ENCODE measurements around the gene DAB1. TPM values are rescaled to one million over a fixed set of nuclear protein-coding genes. Genes with fewer than 3 reads are reported as not detected.

DAB1 gene
- total RNA-seq, 1 donor = not detected

DNA sequence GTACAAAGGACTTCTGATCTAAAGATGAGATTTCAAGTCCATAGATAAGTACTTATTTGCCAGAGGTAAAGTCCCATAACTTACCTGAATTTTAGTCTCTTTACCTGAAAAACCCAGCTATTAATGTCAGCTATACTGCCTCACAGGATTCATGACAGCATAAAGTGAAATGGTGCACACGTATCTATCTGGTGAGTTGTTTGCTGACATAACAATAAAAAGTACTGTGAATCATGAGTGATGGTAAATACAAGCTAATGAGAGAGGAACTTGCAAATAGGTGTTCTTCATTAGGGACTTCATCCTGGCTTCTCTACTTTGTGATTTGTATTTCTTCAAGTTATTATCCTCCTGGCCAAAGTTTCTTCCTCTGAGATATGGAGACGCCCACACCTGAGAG is 233.0 kb downstream of the DAB1 start:
- H3K27me3 ChIP-seq (ENCODE audit: insufficient read depth, low read length) = no peaks in the 10 kb centered on the region
- no peak overlapping the region for H2AFZ ChIP-seq (ENCODE audit: low read length)
- no peak overlapping the region for H3K4me3 ChIP-seq (ENCODE audit: insufficient read depth, low read length)
- TF ChIP-seq CTCF (IDR thresholded peaks at IDR 0.05; ENCODE audit: extremely low read depth, low read depth, low read length) = no peak
- no peak overlapping the region for H3K4me2 ChIP-seq (ENCODE audit: insufficient read depth, low read length)
- no peak overlapping the region for H3K27ac ChIP-seq (ENCODE audit: low read depth, low read length)
- no peaks in the 10 kb centered on the region for H3K4me1 ChIP-seq (ENCODE audit: insufficient read depth, low read length)
- H3K79me2 ChIP-seq (ENCODE audit: insufficient read depth, low read length) = no peaks in the 10 kb centered on the region
- DNase-seq (ENCODE audit: insufficient read length, low spot score, missing footprints) = no peak
- H3K9me3 ChIP-seq (ENCODE audit: low read depth, low read length) = no peaks in the 10 kb centered on the region
- no peaks in the 10 kb centered on the region for H3K36me3 ChIP-seq (ENCODE audit: insufficient read depth, low read length)
- no peaks in the 10 kb centered on the region for H4K20me1 ChIP-seq (ENCODE audit: insufficient read depth, low read length)

DNA sequence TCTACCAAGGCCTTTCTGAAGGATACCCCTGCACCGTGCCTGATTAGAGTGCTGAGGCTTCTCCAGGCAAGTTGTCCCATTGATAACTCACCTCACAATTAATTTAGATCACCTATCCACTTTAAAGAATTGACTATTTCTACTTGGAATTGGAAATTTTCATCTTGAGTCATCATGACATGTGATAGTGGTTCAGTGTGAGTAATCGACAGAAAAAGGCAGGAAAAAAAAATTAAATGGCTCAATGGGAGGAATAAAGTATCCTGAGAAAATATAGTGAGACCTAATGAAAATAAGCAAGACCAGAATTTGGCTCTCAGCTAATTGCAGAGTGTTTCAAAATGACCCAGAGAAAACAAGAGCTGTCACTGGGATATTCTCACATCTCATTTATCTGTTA is 235.7 kb downstream of the DAB1 start:
- no peaks in the 10 kb centered on the region for H3K79me2 ChIP-seq (ENCODE audit: insufficient read depth, low read length)
- DNase-seq (ENCODE audit: insufficient read length, low spot score, missing footprints) = peak; percentile 59

GRCh38 chr1:57186455-57186854 is 237.4 kb downstream of the DAB1 start:
- H3K4me3 ChIP-seq (ENCODE audit: insufficient read depth, low read length) = no peak overlapping the region
- no peak overlapping the region for H3K4me2 ChIP-seq (ENCODE audit: insufficient read depth, low read length)
- no peak for DNase-seq (ENCODE audit: insufficient read length, low spot score, missing footprints)
- no peaks in the 10 kb centered on the region for H3K4me1 ChIP-seq (ENCODE audit: insufficient read depth, low read length)
- H3K27me3 ChIP-seq (ENCODE audit: insufficient read depth, low read length) = no peaks in the 10 kb centered on the region
- no peak overlapping the region for H2AFZ ChIP-seq (ENCODE audit: low read length)
- H3K36me3 ChIP-seq (ENCODE audit: insufficient read depth, low read length) = no peaks in the 10 kb centered on the region
- no peak overlapping the region for H3K27ac ChIP-seq (ENCODE audit: low read depth, low read length)
- H4K20me1 ChIP-seq (ENCODE audit: insufficient read depth, low read length) = no peaks in the 10 kb centered on the region
- no peaks in the 10 kb centered on the region for H3K79me2 ChIP-seq (ENCODE audit: insufficient read depth, low read length)
- H3K9me3 ChIP-seq (ENCODE audit: low read depth, low read length) = no peaks in the 10 kb centered on the region
- TF ChIP-seq CTCF (IDR thresholded peaks at IDR 0.05; ENCODE audit: extremely low read depth, low read depth, low read length) = no peak

More for the DNA sequence above, 235.7 kb downstream of the DAB1 start:
- TF ChIP-seq CTCF (IDR thresholded peaks at IDR 0.05; ENCODE audit: extremely low read depth, low read depth, low read length) = no peak
- H3K27ac ChIP-seq (ENCODE audit: low read depth, low read length) = no peak overlapping the region
- no peaks in the 10 kb centered on the region for H3K27me3 ChIP-seq (ENCODE audit: insufficient read depth, low read length)
- H3K4me3 ChIP-seq (ENCODE audit: insufficient read depth, low read length) = no peak overlapping the region
- H3K4me2 ChIP-seq (ENCODE audit: insufficient read depth, low read length) = no peak overlapping the region
- H2AFZ ChIP-seq (ENCODE audit: low read length) = no peak overlapping the region
- no peaks in the 10 kb centered on the region for H3K36me3 ChIP-seq (ENCODE audit: insufficient read depth, low read length)
- no peaks in the 10 kb centered on the region for H4K20me1 ChIP-seq (ENCODE audit: insufficient read depth, low read length)
- H3K9me3 ChIP-seq (ENCODE audit: low read depth, low read length) = no peaks in the 10 kb centered on the region
- H3K4me1 ChIP-seq (ENCODE audit: insufficient read depth, low read length) = no peaks in the 10 kb centered on the region

GRCh38 chr1:57179001-57179400 is 244.9 kb downstream of the DAB1 start:
- no peak for DNase-seq (ENCODE audit: insufficient read length, low spot score, missing footprints)

More at GRCh38 chr1:57179001-57179400, 244.9 kb downstream of the DAB1 start:
- H3K27ac ChIP-seq (ENCODE audit: low read depth, low read length) = no peak overlapping the region
- H3K4me3 ChIP-seq (ENCODE audit: insufficient read depth, low read length) = no peak overlapping the region
- no peaks in the 10 kb centered on the region for H3K9me3 ChIP-seq (ENCODE audit: low read depth, low read length)
- no peaks in the 10 kb centered on the region for H3K27me3 ChIP-seq (ENCODE audit: insufficient read depth, low read length)
- no peaks in the 10 kb centered on the region for H3K4me1 ChIP-seq (ENCODE audit: insufficient read depth, low read length)
- no peaks in the 10 kb centered on the region for H4K20me1 ChIP-seq (ENCODE audit: insufficient read depth, low read length)
- H3K36me3 ChIP-seq (ENCODE audit: insufficient read depth, low read length) = no peaks in the 10 kb centered on the region
- no peak overlapping the region for H2AFZ ChIP-seq (ENCODE audit: low read length)
- TF ChIP-seq CTCF (IDR thresholded peaks at IDR 0.05; ENCODE audit: extremely low read depth, low read depth, low read length) = no peak
- no peak overlapping the region for H3K4me2 ChIP-seq (ENCODE audit: insufficient read depth, low read length)
- no peaks in the 10 kb centered on the region for H3K79me2 ChIP-seq (ENCODE audit: insufficient read depth, low read length)

Measured in osteoblast (primary cell).